HPDE6-E6E7 (cell line): ENCODE results near the gene FABP2.
"Not testable (repeated sequence)": the region's sequence is repeated elsewhere in the genome, so short reads cannot be mapped to it uniquely, and the experiment has no call there.

Experiments
- DNase-seq: peaks from one replicate; pipeline ENCODE4 v3.0.0; 2011; ENCODE audit warnings: missing footprints; ENCODE audit errors: extremely low spot score

FABP2 gene

DNA sequence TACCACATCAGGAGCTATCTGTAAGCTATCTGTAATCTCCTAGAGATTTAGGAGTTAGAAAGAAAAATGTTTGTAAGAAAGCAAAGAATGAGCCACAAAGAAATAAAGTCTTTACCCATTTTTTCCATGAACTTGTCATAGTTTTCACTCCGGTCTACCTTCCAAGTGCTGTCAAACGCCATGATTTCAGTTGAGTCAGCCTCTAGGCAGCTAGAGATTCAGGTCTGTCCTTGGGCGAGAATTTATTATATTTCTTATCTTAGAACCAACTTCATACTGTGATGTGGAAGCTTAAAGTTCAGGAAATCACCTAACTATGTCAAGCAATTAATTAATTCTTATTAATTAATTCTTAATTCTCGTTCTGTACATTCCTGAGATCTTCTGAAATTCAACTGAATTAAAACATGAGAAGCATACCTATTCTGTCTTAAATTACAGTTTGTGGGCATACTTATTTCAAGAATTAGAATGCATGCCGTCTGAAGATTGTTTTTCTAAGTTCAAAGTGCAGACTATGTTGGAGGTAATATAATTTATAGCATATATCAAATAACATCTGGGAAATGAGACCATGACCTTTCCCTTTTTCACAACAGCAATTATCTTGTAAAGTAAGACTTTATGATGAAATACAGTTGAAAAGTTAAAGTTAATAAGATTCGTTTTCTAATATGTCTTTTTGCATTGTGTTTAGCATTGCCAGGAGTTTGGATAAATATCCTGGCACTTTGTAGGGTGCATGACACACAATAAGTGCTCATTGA is at the start of gene FABP2:
TSS of gene FABP2 (minus strand) at position 218 of the 767 bp plus-strand sequence. CDS start at position 182, 36 bp downstream.
- DNase-seq, result no peak

DNA sequence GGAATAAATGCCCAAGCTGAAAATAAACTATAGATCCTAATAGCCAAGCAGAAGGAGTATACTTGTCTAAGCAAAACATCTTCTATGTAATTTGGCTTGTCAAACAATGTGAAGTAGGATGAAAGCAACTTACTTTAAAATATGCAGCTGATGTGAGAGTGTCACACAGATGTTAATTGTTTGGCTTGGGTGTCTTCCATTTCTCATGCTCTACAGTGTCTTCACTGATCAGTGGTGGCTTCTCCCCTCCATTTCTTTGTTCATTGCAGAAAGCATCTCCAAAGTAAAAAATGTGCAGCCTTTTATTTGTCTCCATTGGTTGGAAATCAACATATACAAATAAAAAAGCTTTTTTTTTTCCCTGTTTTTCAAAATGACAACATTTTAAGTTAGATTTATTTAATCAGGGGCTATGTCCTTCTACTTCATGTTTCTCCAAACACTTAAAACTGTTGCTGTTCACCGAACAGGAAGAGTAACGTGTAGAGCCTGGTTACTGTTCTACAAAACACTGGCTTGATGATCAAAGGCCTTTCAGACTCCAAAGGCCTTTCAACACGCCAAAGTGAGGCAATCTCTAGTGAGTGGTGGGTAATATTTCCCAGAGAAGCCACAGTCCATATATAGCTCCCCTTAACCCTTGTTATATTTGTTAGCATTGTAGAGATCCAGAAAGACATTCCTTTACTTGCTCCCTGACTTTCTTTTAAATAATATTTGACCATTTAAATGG is 49.2 kb upstream of the FABP2 start:
- not testable (repeated sequence) for DNase-seq

DNA sequence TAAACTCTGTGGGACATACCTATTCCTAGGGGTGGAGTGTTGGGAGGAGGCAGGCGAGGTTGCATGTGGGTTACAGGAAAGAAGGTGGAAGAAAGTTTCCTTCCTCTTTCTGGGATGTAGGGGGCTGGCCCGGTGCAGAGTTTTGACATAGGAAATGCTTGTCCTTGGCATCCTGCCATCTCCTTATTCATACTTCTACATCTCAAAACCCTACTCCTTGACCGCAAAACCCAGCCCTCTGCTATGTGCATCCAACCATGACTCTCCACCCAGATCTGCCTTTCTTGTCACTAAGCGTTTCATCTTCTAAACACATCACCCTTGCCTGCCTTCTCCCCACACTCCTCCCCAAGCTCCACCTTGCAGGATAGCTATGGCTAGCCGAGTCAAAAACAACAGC is 48.5 kb upstream of the FABP2 start:
- DNase-seq, result peak; percentile 0

DNA sequence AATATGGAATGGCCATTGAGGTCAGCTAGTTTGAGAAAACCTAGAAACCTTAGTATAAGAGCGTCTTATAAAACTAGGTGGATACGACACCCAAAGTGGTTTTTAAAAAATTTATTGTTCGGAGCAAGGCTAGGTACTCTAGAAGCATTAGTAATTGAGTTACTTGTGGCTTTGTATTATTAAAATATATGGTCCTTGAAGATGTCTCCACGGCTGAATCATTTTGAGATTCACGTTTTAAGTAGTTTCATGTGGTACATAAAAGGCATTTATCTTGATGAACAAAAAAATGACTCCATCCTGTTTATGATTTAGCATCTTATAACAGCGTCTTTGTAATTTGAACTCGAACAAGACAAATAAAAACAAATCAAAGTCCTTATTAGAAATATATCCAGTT is 44.9 kb upstream of the FABP2 start:
- not testable (repeated sequence) for DNase-seq

DNA sequence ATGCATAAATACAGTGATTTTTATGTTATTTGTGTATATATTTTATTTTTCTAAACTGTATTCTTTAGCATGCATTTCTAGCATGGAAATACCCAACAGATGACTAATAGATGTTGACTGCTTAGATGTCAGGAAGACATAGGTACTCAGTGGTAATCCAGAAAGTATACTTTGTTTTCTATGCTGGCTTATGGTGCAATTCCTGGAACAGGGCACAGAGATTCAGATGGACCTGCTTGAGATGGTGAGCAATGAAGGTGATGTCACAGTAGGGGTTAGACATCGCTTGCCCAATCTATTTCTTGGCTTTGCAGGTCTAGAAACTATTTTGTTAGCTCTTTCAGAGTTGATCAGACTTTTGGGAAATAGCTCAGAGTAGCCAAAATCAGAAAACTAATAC is 42.3 kb upstream of the FABP2 start:
- not testable (repeated sequence) for DNase-seq

DNA sequence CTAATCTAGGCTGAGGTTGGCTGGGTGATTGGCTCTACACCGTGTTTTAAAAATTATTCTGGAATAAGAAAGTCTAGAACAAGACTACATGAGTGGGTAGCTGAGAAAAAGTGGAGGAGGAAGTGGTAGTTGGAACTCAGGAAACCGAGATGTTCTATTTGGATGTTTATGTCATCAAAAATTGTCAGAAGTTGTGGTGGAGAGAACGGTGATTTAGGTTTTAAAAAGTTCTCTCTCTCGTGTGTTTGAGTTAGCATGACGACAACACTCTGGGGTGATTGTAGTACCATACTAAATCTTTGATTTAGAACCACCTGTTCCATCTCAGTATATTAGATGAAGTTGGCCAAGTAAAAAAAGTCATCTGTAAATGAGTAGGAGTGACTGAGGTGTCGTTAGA is 41.4 kb upstream of the FABP2 start:
- not testable (repeated sequence) for DNase-seq

DNA sequence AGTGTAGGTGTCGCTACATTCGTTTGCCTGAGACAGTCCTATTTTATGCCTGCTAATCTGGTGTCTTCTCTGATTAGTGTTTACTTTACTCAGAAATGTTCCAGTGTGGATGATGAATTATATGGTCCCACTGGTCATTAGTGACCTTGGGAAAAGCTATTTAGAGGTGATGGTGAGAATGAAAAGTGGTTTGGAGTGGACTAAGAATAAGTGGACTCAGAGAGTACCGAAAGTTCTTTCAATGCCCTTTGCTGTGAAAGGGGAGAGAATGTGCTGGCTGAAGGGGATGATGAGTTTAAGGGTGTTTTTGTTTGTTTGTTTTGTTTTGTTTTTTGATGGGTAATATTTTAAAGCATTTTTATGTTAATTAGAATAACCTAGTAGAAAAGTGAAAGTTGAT is 40.5 kb upstream of the FABP2 start:
- DNase-seq, result not testable (repeated sequence)

DNA sequence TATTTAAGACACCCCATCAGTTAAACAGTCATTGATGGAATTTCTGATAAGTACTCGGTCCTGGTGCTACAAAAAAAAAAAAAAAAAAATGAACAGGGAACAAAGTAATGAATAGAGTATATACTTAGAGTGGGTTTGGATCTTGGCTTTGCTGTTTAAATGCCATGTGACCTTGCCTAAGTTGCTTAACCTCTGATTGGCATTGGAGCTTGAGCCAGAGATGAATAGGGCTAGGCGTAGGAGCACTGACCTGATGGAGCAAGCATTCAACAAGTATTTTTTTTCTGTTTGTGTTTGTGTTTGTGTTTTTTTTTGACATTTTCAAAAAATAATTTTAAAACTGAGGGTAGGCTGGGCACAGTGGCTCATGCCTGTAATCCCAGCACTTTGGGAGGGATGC is 37.9 kb upstream of the FABP2 start:
- DNase-seq, result not testable (repeated sequence)

DNA sequence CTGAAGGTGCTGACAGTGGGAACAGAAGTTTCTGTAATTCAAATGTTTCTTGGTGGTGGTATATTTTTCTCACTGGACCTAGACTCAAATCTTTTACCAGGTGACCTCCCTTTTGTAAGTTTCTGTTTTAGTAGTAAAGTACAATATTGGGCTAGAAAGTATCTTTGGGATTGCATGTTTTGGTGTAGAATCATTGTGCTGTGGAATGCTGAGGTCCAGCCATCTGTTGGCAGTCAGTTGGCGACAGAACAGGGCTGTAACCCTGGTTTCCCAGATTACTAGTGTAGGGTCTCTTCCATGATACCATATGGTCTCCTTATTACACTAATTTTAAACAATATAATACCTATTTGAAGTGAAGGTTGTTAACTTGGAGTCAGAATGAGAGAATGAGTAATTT is 34.9 kb upstream of the FABP2 start:
- not testable (repeated sequence) for DNase-seq

DNA sequence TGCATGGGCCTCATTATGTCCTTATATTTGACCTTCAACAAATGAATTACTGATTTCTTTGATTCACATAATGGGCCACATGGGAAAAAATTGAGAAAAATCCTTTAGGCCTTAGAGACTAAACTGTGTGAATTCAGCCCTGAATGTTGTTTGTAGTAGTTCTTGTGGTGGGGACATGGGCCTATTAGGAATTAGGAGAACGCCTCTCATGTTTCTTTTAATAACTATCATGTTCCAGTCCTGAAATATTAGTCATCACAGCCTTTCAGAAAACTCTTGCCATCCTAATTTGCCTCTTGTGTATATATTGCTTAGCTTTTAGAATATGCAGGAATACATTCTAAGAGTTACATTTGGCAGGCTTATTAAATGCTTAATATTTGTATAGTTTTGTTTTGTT is 34.1 kb upstream of the FABP2 start:
- not testable (repeated sequence) for DNase-seq

DNA sequence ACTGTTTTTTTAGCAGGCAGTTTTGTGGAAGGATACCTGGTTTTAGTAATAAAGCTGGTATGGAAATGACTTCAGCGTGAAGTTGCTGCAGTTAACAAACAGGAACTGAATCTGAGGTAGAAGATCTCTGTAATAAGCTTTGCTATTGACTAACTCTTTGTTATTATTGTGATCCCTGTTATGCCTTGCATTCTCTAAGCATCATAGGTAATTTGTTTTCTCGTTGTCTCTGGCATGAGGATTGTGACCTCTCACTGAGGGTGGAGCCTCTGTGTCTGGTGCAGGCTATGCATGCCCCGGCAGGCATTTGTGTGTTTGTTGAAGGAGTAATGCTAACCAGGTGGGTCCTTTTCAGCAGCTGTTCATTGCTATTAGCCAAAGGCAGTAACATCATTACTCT is 31.4 kb upstream of the FABP2 start:
- DNase-seq, result peak; percentile 7

DNA sequence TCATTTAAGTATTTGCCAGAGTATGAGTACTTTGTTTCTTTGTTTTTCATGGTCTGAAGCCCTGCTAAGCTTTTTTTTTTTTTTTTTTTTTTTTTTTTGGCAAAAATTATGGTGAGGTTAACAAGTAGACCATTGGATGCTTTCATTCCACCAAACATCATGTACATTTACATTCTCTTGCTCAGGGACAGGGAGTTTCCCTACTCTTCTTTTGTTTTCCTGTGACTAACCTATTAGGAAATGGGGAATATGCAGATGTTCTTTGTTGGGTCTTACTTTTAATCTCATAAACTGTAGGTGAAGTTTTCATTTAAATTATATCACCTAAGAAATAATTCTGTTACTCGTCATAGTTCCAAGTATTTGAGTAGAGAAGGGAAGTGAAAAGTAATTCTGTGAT is 26.2 kb upstream of the FABP2 start:
- not testable (repeated sequence) for DNase-seq

DNA sequence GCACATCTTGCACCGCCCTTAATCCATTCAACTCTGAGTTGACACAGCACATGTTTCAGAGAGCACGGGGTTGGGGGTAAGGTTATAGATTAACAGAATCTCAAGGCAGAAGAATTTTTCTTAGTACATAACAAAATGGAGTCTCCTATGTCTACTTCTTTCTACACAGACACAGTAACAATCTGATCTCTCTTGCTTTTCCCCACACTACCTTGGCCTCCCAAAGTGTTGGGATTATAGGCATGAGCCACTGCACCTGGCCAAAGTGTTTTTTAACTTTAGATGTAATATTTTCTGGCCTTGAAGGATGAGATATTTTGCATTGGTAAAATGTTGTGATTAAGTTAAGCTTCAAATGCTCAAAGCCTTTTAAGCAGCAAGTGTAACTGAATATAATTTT is 21.4 kb upstream of the FABP2 start:
- not testable (repeated sequence) for DNase-seq

DNA sequence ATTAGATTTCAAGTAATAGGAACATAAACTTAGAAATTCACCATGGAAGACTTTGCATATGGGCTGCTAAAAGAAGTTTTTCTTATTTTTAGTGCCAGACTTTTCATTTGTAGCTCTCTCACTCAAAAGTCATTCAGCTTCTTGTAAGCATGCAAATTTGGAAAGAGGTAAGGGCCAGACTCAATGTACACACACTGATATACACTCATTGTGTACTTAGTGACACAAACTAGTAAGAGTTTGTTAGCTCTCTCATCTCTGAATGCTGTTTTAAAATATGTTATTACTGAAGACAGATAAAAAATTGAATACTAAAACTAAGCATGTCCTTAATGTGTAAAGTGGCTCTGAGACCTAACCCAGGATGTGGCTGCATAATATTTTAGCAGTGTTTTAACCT is 18.0 kb upstream of the FABP2 start:
- not testable (repeated sequence) for DNase-seq

DNA sequence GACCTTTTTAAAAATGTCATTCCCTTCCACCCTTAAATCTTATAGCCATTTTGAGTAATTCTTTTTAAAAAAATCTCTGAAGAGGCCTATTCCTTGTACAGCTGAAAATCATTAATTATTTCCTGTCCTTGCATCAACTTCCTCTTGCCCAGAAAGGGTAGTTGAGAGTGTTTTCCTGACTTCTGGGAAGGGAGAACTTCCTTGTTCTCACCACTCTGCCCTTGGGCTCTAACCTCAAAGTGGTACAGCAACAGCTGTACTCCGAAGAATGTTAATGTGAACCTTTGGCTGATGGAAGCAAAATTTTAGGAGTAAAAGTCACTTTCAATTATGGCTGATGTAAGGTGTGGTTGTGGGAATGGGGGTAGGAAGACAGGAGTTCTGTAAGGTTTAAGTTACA is 15.1 kb upstream of the FABP2 start:
- no peak for DNase-seq

DNA sequence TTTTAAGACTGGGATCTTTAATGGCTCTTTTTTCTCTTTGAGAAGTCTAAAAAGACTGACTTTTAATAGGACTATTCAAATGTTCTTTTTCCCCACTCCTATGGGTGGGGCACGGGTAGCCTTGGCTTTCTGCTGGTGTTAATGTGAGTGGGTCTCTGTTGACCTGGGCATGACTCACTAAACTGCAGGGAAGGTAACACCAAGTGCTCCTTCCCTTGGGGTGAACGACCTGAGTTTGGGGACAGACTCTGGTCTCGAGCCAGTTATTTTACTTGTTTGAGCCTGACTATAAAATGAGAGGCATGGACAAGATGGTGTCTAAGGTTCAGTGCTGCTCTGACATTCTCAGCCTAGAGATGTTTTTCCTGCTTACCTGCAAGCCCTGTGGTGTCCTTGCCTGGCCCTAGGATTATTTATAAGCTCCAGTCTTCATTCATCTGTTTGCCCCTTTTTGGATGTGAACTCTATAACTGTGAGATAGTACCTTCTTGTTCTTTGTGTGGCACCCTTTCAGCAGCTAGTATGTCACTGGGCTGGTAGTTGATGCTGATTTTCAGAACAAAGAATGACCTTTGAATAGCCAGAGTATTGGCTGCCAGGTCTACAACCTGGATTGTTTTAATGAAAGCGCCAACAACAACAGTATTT is 14.5 kb upstream of the FABP2 start:
- not testable (repeated sequence) for DNase-seq

DNA sequence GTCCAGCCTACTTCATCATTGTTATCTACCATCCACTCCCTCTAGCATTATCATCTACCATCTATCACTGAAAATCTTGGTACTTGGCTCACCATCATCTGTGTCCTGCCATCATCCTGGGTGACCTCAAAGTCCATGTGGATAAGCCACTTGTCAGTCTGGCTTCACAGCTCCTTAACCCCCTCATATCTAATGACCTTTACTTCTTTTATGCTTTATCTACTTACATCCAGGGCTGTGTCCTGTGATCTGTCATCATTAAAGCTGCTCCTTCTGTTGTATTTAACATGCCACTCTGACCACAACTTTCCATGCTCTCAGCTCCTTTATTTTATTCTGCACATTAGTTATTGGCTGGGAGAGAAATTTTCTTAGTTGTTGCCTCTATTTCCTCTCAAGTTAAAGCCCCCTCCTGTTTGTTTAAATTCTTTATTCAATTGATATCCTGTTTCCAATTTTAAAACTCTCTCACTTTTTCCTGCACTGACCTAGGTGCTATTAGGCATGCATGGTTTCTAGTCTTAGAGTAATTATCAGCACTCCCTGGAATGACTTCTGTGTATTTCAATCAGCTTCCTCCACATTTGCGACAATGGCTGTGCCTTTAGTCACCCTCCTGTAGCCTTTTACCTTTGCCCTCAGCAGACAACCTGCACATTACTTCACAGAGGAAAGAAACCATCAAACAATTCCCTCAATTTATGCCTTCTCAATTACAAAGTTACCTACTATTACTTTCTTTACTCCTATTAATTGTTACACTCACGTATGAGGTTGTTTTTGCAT is 8.1 kb upstream of the FABP2 start:
- DNase-seq, result no peak

DNA sequence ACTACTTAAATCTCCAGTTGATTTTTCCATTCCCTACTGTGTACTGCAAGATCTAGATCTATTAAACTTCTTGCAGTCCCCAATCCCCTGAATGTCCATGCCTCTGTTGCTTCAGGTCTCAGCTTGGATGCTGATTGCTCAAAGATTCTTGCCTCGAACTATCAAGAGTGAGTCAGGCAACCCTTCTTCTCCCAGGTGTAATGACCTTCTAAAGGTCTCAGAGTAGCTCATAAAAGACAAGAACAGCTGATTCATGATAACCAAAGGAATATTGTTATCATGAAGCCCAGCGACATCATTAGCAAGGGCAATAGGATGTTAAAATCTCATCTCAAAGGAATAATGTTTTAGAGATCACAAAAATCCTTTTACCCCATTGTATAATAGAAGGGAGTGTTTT is 6.8 kb upstream of the FABP2 start:
- no peak for DNase-seq

DNA sequence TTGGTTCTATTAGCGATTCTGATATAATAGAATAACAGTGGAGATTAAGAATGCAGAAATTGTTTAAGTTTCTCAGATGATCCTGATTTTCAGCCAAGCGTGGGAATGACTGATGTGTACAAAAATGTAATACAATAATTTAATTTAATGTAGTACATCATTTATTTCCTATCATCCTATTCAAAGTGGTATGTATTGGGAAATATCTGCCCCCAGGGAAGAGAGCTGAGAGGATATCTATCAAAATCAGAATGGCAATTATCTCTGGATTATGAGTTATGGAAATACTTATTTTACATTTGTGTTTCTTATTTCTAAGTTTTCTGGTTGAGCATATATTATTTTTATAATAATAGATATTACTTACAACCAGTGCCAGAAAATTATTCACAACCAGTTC is 3.9 kb downstream of the FABP2 start:
- DNase-seq, result no peak

DNA sequence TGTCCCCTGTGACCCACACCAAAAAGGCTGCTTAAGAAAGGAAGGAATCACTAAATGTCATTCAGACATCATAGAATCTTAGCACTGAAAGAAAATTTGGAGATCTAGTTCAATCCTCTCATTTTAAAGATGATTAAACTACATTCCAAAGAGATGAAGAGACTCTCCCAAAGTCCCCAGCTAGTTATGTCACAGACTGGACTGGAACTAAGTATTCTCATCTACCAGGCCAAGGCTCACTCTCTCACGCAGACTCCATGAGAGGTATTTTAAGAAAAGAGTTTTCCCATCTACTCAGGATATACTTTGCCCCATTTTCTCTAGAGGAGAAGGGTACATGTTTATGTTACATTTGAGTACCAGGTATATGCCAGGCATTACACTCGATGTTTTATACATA is 6.9 kb downstream of the FABP2 start:
- DNase-seq, result no peak

DNA sequence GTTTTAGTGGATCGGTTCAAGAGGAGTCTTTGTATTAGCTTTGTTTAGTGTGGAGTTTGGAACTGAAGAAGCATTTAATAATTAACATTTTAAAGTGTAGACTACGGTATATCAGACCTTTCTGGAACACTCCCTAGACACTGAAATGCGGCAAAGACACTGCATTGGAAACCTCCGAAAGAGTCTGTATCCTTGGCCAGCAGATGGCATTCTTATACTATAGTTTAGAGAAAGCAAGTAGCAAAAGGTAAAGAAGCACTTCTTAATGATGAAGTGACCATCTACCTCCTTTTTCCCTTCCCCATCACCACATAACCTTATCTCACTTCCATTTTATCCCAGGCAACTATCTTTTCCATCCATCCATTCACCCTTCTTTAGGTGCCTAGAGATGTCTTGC is 7.6 kb downstream of the FABP2 start:
- peak; percentile 4 for DNase-seq

DNA sequence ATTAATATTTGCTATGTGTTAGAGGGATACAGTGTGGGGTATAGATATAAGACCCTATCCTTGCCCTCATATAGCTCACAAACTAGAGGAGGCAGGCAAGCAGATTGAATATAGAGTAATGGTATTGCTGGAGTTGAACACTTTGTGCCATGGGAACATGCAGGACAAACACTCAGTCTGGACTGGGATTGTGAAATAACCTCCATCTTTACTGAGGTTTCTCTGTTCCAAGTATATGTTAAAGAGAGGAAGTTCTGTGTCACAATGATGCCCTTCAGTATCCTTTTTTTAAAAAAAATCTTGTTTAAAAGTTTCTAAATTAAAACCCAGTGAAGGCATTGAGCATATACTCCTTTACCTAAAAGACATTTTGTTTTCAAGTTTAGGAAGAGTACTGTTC is 8.7 kb downstream of the FABP2 start:
- DNase-seq, result no peak
